GM04503 (cell line): Measurements from ENCODE around the gene SCNN1B.
"Not testable (repeated sequence)": the region's sequence is repeated elsewhere in the genome, so short reads cannot be mapped to it uniquely, and the experiment has no call there.

Source experiments
- DNase-seq: peaks from one replicate; pipeline ENCODE4 v3.0.0-alpha.2; 2012; ENCODE audit warnings: low read depth

SCNN1B gene

GRCh38 chr16:23381702-23382101, 79.6 kb downstream of the SCNN1B start:
- DNase-seq: not testable (repeated sequence)

- no peak for DNase-seq
These were observed 80.2 kb downstream of the SCNN1B start for GRCh38 chr16:23382279-23382678.

- no peak for DNase-seq
These were observed 81.8 kb downstream of the SCNN1B start for GRCh38 chr16:23383881-23384280.

GRCh38 chr16:23384878-23385277, 82.8 kb downstream of the SCNN1B start:
- no peak for DNase-seq

- DNase-seq: no peak
These were observed 83.3 kb downstream of the SCNN1B start for GRCh38 chr16:23385441-23385840.

GRCh38 chr16:23387666-23388065, 85.6 kb downstream of the SCNN1B start:
- DNase-seq: no peak

GRCh38 chr16:23388786-23389185, 86.7 kb downstream of the SCNN1B start:
- no peak for DNase-seq

GRCh38 chr16:23389201-23389600, 87.1 kb downstream of the SCNN1B start:
- no peak for DNase-seq

GRCh38 chr16:23389936-23390335, 87.8 kb downstream of the SCNN1B start:
- not testable (repeated sequence) for DNase-seq

- no peak for DNase-seq
These were observed 89.5 kb downstream of the SCNN1B start for GRCh38 chr16:23391381-23392222.

- no peak for DNase-seq
These were observed 90.1 kb downstream of the SCNN1B start for GRCh38 chr16:23392223-23392600.

GRCh38 chr16:23394141-23394831, 92.2 kb downstream of the SCNN1B start:
- DNase-seq: no peak

GRCh38 chr16:23395732-23396131, 93.6 kb downstream of the SCNN1B start:
- DNase-seq: no peak

- no peak for DNase-seq
These were observed 95.4 kb downstream of the SCNN1B start for GRCh38 chr16:23397464-23397863.

GRCh38 chr16:23398987-23399805, 97.1 kb downstream of the SCNN1B start:
- no peak for DNase-seq

- DNase-seq: not testable (repeated sequence)
These were observed 98.3 kb downstream of the SCNN1B start for GRCh38 chr16:23400447-23400846.

- no peak for DNase-seq
These were observed 99.0 kb downstream of the SCNN1B start for GRCh38 chr16:23401139-23401538.

GRCh38 chr16:23402100-23402499, 100.0 kb downstream of the SCNN1B start:
- no peak for DNase-seq

- no peak for DNase-seq
These were observed 101.4 kb downstream of the SCNN1B start for GRCh38 chr16:23403547-23403946.

- DNase-seq: no peak
These were observed 103.9 kb downstream of the SCNN1B start for GRCh38 chr16:23406024-23406423.

GRCh38 chr16:23406546-23407240, 104.6 kb downstream of the SCNN1B start:
- DNase-seq: no peak
